Endothelial cell of umbilical vein (primary cell): Measurements from ENCODE around the gene CELA3A. TPM values are rescaled to one million over a fixed set of nuclear protein-coding genes. Genes with fewer than 3 reads are reported as not detected.
A peak's percentile ranks its signal among the peaks of the same experiment; 100 is the strongest.
"Not testable (repeated sequence)": the region's sequence is repeated elsewhere in the genome, so short reads cannot be mapped to it uniquely, and the experiment has no call there.

Experiments used
- BruUV-seq: library from RNA; stranded (reverse); fragments of 400-500 nt; replicated peaks from 2 replicates; lab custom pipeline; 2021; lab: Mats Ljungman, UMichigan
- CTCF ChIA-PET: fragments of 300-600, 350-600 bp; sonication (Branson Sonifier 250); formaldehyde crosslinking; loops from one replicate; lab custom pipeline; 2021; ENCODE audit warnings: antibody characterized with exemption, inconsistent platforms; lab: Charles Lee
- POLR2A ChIA-PET: fragments of 300-600, 350-600 bp; sonication (Branson Sonifier 250); formaldehyde crosslinking; loops from one replicate; lab custom pipeline; 2021; ENCODE audit warnings: antibody characterized with exemption, inconsistent platforms; lab: Charles Lee
- DNase-seq: peaks from one replicate; pipeline ENCODE4 v3.0.0-alpha.2; 2011; ENCODE audit warnings: low read depth, low spot score
- FAIRE-seq: peaks from 2 replicates; lab custom pipeline; 2011; peaks lifted over from hg19 to GRCh38; lab: Jason Lieb, UNC
- H2AFZ ChIP-seq: 2 replicates; pipeline ENCODE4 v1.6.0; 2012; ENCODE audit warnings: low read depth, low read length, control low read depth, inconsistent platforms
- H3K27ac ChIP-seq: 2 replicates; pipeline ENCODE4 v1.5.1; 2011; ENCODE audit warnings: low read depth, mild to moderate bottlenecking, control low read depth, low read length, moderate library complexity; ENCODE audit not compliant: insufficient read depth
- H3K27me3 ChIP-seq, 2 experiments: 2 replicates each; pipeline versions ENCODE4 v1.6.0 to v1.6.1; 2011; ENCODE audit warnings: low read length in 2 of 2, mixed read lengths in 1 of 2; ENCODE audit not compliant: control insufficient read depth in 2 of 2, insufficient read depth in 2 of 2
- H3K36me3 ChIP-seq, 2 experiments: 2 replicates in 1 of 2; 3 replicates in 1 of 2; pipeline ENCODE4 v1.5.1; 2011; ENCODE audit warnings: low read length in 2 of 2, mild to moderate bottlenecking in 1 of 2, moderate library complexity in 1 of 2; ENCODE audit not compliant: control insufficient read depth in 2 of 2, insufficient read depth in 2 of 2; ENCODE audit errors: extremely low read depth in 1 of 2
- H3K4me1 ChIP-seq: 3 replicates; pipeline ENCODE4 v1.5.1; 2011; ENCODE audit warnings: mild to moderate bottlenecking, low read length; ENCODE audit not compliant: control insufficient read depth, insufficient read depth; ENCODE audit errors: extremely low read depth
- H3K4me2 ChIP-seq: 2 replicates; pipeline ENCODE4 v1.6.1; 2011; ENCODE audit warnings: low read length, control low read depth, mixed read lengths; ENCODE audit not compliant: insufficient read depth
- H3K4me3 ChIP-seq, 3 experiments: fragments of 200-600 bp in 1 of 3; sonication (generic), shearing (Covaris generic) in 1 of 3; replicated peaks in 1 of 3; 2 replicates each; pipeline ENCODE4 v1.5.1; 2011 to 2016; ENCODE audit warnings: control low read depth in 3 of 3, low read length in 3 of 3, mild to moderate bottlenecking in 2 of 3, inconsistent platforms in 1 of 3, low read depth in 1 of 3, moderate library complexity in 1 of 3; ENCODE audit not compliant: insufficient read depth in 1 of 3
- H3K79me2 ChIP-seq: 2 replicates; pipeline ENCODE4 v1.6.0; 2012; ENCODE audit warnings: low read length, inconsistent platforms; ENCODE audit not compliant: control insufficient read depth, insufficient read depth
- H3K9ac ChIP-seq: replicated peaks from 2 replicates; pipeline ENCODE3; 2011; ENCODE audit warnings: low read length, control low read depth; ENCODE audit not compliant: insufficient read depth; ENCODE audit errors: extremely low read depth
- H3K9me1 ChIP-seq: replicated peaks from 3 replicates; pipeline ENCODE4 v1.6.0; 2011; ENCODE audit warnings: mild to moderate bottlenecking, low read length; ENCODE audit not compliant: control insufficient read depth, insufficient read depth; ENCODE audit errors: extremely low read depth
- H3K9me3 ChIP-seq: replicated peaks from 2 replicates; pipeline ENCODE4 v1.5.1; 2012; ENCODE audit warnings: low read length, inconsistent platforms; ENCODE audit not compliant: control insufficient read depth, insufficient read depth
- H4K20me1 ChIP-seq: replicated peaks from 2 replicates; pipeline ENCODE3; 2011; ENCODE audit warnings: mild to moderate bottlenecking, low read length; ENCODE audit not compliant: control insufficient read depth, insufficient read depth; ENCODE audit errors: extremely low read depth
- dilution Hi-C: fragments of 300-500 bp; cut with MboI; formaldehyde crosslinking; loops from one replicate; pipeline ENCODE4 v1.15.0; 2019; ENCODE audit warnings: low sequenced_read_pairs; ENCODE audit not compliant: extremely low pct_ligation_motif_present
- intact Hi-C: fragments of 100-400 bp; cut with micrococcal nuclease; formaldehyde crosslinking; loops from one replicate; pipeline ENCODE4 v1.10.0; 2022
- polyA plus RNA-seq, 4 experiments: library from polyadenylated mRNA; depleted of rRNA in 3 of 4; stranded (reverse) in 3 of 4; unstranded in 1 of 4; fragments of >200 nt; gene quantifications; 2 replicates each; pipeline versions ENCODE4 v1.2.1 to v1.2.3, GENCODE V29; 2011 to 2012; ENCODE audit warnings: missing spikeins in 1 of 4
- total RNA-seq: library from RNA; stranded (reverse); gene quantifications from 2 replicates; pipeline ENCODE4 v1.2.3, GENCODE V29; 2021

Gene CELA3A
- total and polyA plus RNA-seq, 2 donors (not counting 3 experiments of a cell fraction or from before 2014, with no cell fraction given): not detected

DNA sequence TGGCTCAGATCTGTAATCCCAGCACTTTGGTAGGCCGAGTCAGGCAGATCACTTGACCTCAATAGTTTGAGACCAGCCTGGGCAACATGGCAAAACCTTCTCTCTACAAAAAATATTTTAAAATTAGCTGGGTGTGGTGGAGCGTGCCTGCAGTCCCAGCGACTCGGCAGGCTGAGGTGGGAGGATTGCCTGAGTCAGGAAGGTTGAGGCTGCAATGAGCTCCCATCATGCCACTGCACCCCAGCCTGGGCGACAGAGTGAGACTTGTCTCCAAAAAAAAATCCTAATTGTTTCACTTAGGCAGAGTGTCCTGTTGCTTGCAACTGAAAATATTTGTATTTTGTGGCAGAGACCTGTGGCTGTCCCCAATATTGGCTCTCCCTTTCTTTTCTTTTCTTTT, 32.4 kb upstream of the CELA3A start:
- H3K9me1 ChIP-seq, dilution Hi-C loops, H3K4me2 ChIP-seq, H3K27me3 ChIP-seq, H3K36me3 ChIP-seq, DNase-seq, H4K20me1 ChIP-seq, H3K4me3 ChIP-seq, H3K27ac ChIP-seq, POLR2A ChIA-PET, H3K9ac ChIP-seq, intact Hi-C loops, H2AFZ ChIP-seq, H3K9me3 ChIP-seq, H3K79me2 ChIP-seq, BruUV-seq: not testable (repeated sequence)
- FAIRE-seq: peak; percentile 86
- CTCF ChIA-PET: interaction anchor here (1.1 kb wide), 1 partner anchor 26 kb away, joined by 3 read pairs; no protein-coding TSS in a partner anchor
- peaks cover 20% of the 10 kb centered on the region for H3K4me1 ChIP-seq

DNA sequence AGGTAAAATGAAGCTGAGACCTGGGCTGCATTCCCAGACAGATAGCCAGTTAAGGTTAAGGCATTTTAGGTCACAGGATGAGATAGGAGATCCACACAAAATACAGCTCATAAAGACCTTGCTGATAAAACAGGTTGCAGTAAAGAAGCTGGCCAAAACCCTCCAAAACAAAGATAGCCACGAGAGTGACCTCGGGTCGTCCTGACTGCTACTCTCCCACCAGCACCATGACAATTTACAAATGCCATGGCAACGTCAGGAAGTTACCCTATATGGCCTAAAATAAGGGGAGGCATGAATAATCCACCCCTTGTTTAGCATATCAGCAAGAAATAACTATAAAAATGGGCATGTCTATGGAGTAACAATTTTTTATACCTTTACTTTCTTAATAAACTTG, 30.9 kb upstream of the CELA3A start:
- H3K9ac ChIP-seq, DNase-seq, H3K79me2 ChIP-seq, H3K4me3 ChIP-seq, H3K27ac ChIP-seq, H3K9me3 ChIP-seq, H3K4me2 ChIP-seq, dilution Hi-C loops, BruUV-seq, POLR2A ChIA-PET, H3K9me1 ChIP-seq, CTCF ChIA-PET, H2AFZ ChIP-seq, H3K27me3 ChIP-seq, H3K36me3 ChIP-seq, H4K20me1 ChIP-seq: not testable (repeated sequence)
- peaks cover 26% of the 10 kb centered on the region for H3K4me1 ChIP-seq
- intact Hi-C loops: loop anchor here (5.0 kb wide), 1 partner anchor 57 kb away; no protein-coding TSS in a partner anchor
- FAIRE-seq: peak; percentile 37
